HEK293 (cell line): ENCODE data around the gene BTBD19.

Source experiments
- BCL6B ChIP-seq: fragments of 450-650 bp; formaldehyde crosslinking; IDR thresholded peaks from 2 replicates; pipeline ENCODE4 v1.5.1; 2017; ENCODE audit warnings: missing biosample characterization, missing genetic modification characterization
- ELK4 ChIP-seq: IDR thresholded peaks from 2 replicates; pipeline ENCODE4 v1.6.1; 2011; ENCODE audit warnings: mild to moderate bottlenecking, low read depth, low read length, borderline replicate concordance
- GLI4 ChIP-seq: fragments of 450-650 bp; formaldehyde crosslinking; IDR thresholded peaks from 2 replicates; pipeline ENCODE4 v1.5.1; 2016; ENCODE audit warnings: missing biosample characterization, missing genetic modification characterization
- MEIS1 ChIP-seq: sonication (generic); formaldehyde crosslinking; IDR thresholded peaks from 2 replicates; pipeline ENCODE4 v1.8.1; 2022; ENCODE audit warnings: missing genetic modification reagents, mild to moderate bottlenecking, borderline replicate concordance
- OVOL3 ChIP-seq: fragments of 450-650 bp; formaldehyde crosslinking; IDR thresholded peaks from 2 replicates; pipeline ENCODE4 v1.5.1; 2016; ENCODE audit warnings: missing biosample characterization, missing genetic modification characterization
- PBX3 ChIP-seq: sonication (generic); formaldehyde crosslinking; IDR thresholded peaks from 2 replicates; pipeline ENCODE4 v1.8.1; 2022; ENCODE audit warnings: mild to moderate bottlenecking, moderate library complexity, missing genetic modification reagents
- YY2 ChIP-seq: fragments of 450-650 bp; formaldehyde crosslinking; IDR thresholded peaks from 2 replicates; pipeline ENCODE4 v1.5.1; 2016; ENCODE audit warnings: missing biosample characterization, missing genetic modification characterization
- ZBTB11 ChIP-seq: fragments of 450-650 bp; formaldehyde crosslinking; conservative IDR thresholded peaks from 2 replicates; pipeline ENCODE4 v1.5.1; 2016; ENCODE audit warnings: low read depth, missing biosample characterization, missing genetic modification characterization
- ZBTB44 ChIP-seq: fragments of 450-650 bp; IDR thresholded peaks from 2 replicates; pipeline ENCODE4 v1.5.1; 2018; ENCODE audit warnings: missing biosample characterization, mild to moderate bottlenecking, missing genetic modification characterization
- ZBTB8A ChIP-seq: fragments of 450-650 bp; formaldehyde crosslinking; IDR thresholded peaks from 2 replicates; pipeline ENCODE4 v1.5.1; 2016; ENCODE audit warnings: missing biosample characterization, missing genetic modification characterization
- ZNF112 ChIP-seq: fragments of 450-650 bp; formaldehyde crosslinking; IDR thresholded peaks from 2 replicates; pipeline ENCODE4 v1.5.0; 2017; ENCODE audit warnings: missing biosample characterization, missing genetic modification characterization
- ZNF174 ChIP-seq: fragments of 450-650 bp; formaldehyde crosslinking; IDR thresholded peaks from 2 replicates; pipeline ENCODE4 v1.5.0; 2017; ENCODE audit warnings: missing biosample characterization, mild to moderate bottlenecking, missing genetic modification characterization
- ZNF223 ChIP-seq: fragments of 450-650 bp; formaldehyde crosslinking; IDR thresholded peaks from 2 replicates; pipeline ENCODE4 v1.5.1; 2016; ENCODE audit warnings: missing biosample characterization, missing genetic modification characterization
- ZNF274 ChIP-seq, 2 experiments: fragments of 200-500 bp in 1 of 2; fragments of 450-650 bp in 1 of 2; sonication (Bioruptor generic) in 1 of 2; formaldehyde crosslinking in 1 of 2; IDR thresholded peaks; 2 replicates each; pipeline versions ENCODE4 v1.5.1 to v1.6.1; 2014 to 2016; ENCODE audit warnings: borderline replicate concordance in 1 of 2, inconsistent platforms in 1 of 2, low read length in 1 of 2, missing biosample characterization in 1 of 2, missing genetic modification characterization in 1 of 2
- ZNF280C ChIP-seq: fragments of 450-650 bp; formaldehyde crosslinking; IDR thresholded peaks from 2 replicates; pipeline ENCODE4 v1.5.1; 2016; ENCODE audit warnings: missing biosample characterization, missing genetic modification characterization
- ZNF394 ChIP-seq: fragments of 450-650 bp; formaldehyde crosslinking; IDR thresholded peaks from 2 replicates; pipeline ENCODE4 v1.5.1; 2016; ENCODE audit warnings: missing biosample characterization, missing genetic modification characterization, mild to moderate bottlenecking, moderate library complexity, borderline replicate concordance
- ZNF521 ChIP-seq: fragments of 450-650 bp; formaldehyde crosslinking; IDR thresholded peaks from 2 replicates; pipeline ENCODE4 v1.5.1; 2017; ENCODE audit warnings: missing biosample characterization, mild to moderate bottlenecking, missing genetic modification characterization
- ZNF558 ChIP-seq: fragments of 450-650 bp; formaldehyde crosslinking; IDR thresholded peaks from 2 replicates; pipeline ENCODE4 v1.5.1; 2016; ENCODE audit warnings: missing biosample characterization, missing genetic modification characterization
- ZNF560 ChIP-seq: fragments of 450-650 bp; formaldehyde crosslinking; IDR thresholded peaks from 2 replicates; pipeline ENCODE4 v1.5.1; 2017; ENCODE audit warnings: missing biosample characterization, missing genetic modification characterization, borderline replicate concordance
- TF ChIP-seq, protein P1 (sequence below): fragments of 450-650 bp; formaldehyde crosslinking; IDR thresholded peaks from 2 replicates; pipeline ENCODE4 v1.5.1; 2016; ENCODE audit warnings: missing biosample characterization, missing genetic modification characterization
- TF ChIP-seq, protein P2 (sequence below): fragments of 450-650 bp; formaldehyde crosslinking; IDR thresholded peaks from 2 replicates; pipeline ENCODE4 v1.5.1; 2016; ENCODE audit warnings: missing biosample characterization, missing genetic modification characterization
- TF ChIP-seq, protein P3 (sequence below): fragments of 450-650 bp; formaldehyde crosslinking; IDR thresholded peaks from 2 replicates; pipeline ENCODE4 v1.5.1; 2016; ENCODE audit warnings: missing biosample characterization, missing genetic modification characterization

Gene BTBD19

GRCh38 chr1:44807364-44808062 lies 810 bp upstream of the BTBD19 start (continued):
- TF ChIP-seq, protein P1, sequence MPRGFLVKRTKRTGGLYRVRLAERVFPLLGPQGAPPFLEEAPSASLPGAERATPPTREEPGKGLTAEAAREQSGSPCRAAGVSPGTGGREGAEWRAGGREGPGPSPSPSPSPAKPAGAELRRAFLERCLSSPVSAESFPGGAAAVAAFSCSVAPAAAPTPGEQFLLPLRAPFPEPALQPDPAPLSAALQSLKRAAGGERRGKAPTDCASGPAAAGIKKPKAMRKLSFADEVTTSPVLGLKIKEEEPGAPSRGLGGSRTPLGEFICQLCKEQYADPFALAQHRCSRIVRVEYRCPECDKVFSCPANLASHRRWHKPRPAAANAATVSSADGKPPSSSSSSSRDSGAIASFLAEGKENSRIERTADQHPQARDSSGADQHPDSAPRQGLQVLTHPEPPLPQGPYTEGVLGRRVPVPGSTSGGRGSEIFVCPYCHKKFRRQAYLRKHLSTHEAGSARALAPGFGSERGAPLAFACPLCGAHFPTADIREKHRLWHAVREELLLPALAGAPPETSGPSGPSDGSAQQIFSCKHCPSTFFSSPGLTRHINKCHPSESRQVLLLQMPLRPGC: no peak
- TF ChIP-seq PBX3 (CRISPR knock-in tag): no peak
- no peak for TF ChIP-seq ZNF112 (tag by site-specific recombination)
- TF ChIP-seq ZBTB11 (tag by site-specific recombination): peak; percentile 40; the same call in 1 of the 2 replicates
- TF ChIP-seq ZBTB8A (tag by site-specific recombination): no peak
- TF ChIP-seq ELK4: no peak
- TF ChIP-seq ZNF280C (tag by site-specific recombination): no peak
- TF ChIP-seq GLI4 (tag by site-specific recombination): no peak
- no peak for TF ChIP-seq BCL6B
- TF ChIP-seq, protein P2, sequence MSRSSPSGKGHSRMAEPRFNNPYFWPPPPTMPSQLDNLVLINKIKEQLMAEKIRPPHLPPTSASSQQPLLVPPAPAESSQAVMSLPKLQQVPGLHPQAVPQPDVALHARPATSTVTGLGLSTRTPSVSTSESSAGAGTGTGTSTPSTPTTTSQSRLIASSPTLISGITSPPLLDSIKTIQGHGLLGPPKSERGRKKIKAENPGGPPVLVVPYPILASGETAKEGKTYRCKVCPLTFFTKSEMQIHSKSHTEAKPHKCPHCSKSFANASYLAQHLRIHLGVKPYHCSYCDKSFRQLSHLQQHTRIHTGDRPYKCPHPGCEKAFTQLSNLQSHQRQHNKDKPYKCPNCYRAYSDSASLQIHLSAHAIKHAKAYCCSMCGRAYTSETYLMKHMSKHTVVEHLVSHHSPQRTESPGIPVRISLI (tag by site-specific recombination): no peak
- no peak for TF ChIP-seq ZNF394 (tag by site-specific recombination)
- no peak for TF ChIP-seq ZNF521 (tag by site-specific recombination)
- TF ChIP-seq ZNF558 (tag by site-specific recombination): no peak
- no peak for TF ChIP-seq ZNF560 (tag by site-specific recombination)
- TF ChIP-seq, protein P3, sequence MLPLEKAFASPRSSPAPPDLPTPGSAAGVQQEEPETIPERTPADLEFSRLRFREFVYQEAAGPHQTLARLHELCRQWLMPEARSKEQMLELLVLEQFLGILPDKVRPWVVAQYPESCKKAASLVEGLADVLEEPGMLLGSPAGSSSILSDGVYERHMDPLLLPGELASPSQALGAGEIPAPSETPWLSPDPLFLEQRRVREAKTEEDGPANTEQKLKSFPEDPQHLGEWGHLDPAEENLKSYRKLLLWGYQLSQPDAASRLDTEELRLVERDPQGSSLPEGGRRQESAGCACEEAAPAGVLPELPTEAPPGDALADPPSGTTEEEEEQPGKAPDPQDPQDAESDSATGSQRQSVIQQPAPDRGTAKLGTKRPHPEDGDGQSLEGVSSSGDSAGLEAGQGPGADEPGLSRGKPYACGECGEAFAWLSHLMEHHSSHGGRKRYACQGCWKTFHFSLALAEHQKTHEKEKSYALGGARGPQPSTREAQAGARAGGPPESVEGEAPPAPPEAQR (tag by site-specific recombination): no peak; the same call in 1 of the 2 replicates
- TF ChIP-seq ZBTB44 (tag by site-specific recombination): no peak
- no peak for TF ChIP-seq MEIS1 (CRISPR knock-in tag)
- TF ChIP-seq ZNF274 (IDR thresholded peaks at IDR 0.05; ENCODE audit: low read length): no peak
- no peak for TF ChIP-seq ZNF274 (tag by site-specific recombination; IDR thresholded peaks at IDR 0.05; ENCODE audit: borderline replicate concordance)
- TF ChIP-seq YY2 (tag by site-specific recombination): no peak
- no peak for TF ChIP-seq ZNF174
- no peak for TF ChIP-seq ZNF223
- no peak for TF ChIP-seq OVOL3 (tag by site-specific recombination)
